ENCODE measurements around the gene PNRC2. TPM values are rescaled to one million over a fixed set of nuclear protein-coding genes. Genes with fewer than 3 reads are reported as not detected.
"Not testable (repeated sequence)": the region's sequence is repeated elsewhere in the genome, so short reads cannot be mapped to it uniquely, and the experiment has no call there.

Gene PNRC2
- total RNA-seq, 1 donor from 2014 or later: 113 TPM

- Mint-ChIP-seq H3K4me1 (ENCODE audit: unreplicated experiment) (peaks cover 5% of the 10 kb centered on the region), H3K4me3 (ENCODE audit: unreplicated experiment) (no peak overlapping the region)
Observed at GRCh38 chr1:24007079-24007478, 47.5 kb downstream of the PNRC2 start.

GRCh38 chr1:24008574-24009184 lies 49.1 kb downstream of the PNRC2 start:
- not testable (repeated sequence) for DNase-seq (ENCODE audit: low spot score); H3K36me3 Mint-ChIP-seq (ENCODE audit: low read depth, unreplicated experiment); H3K4me1 Mint-ChIP-seq (ENCODE audit: unreplicated experiment); H3K27ac Mint-ChIP-seq (ENCODE audit: unreplicated experiment); H3K9me3 Mint-ChIP-seq (ENCODE audit: unreplicated experiment); H3K27me3 Mint-ChIP-seq (ENCODE audit: unreplicated experiment); H3K4me3 Mint-ChIP-seq (ENCODE audit: unreplicated experiment)

More at GRCh38 chr1:24007079-24007478, 47.5 kb downstream of the PNRC2 start:
- H3K27ac Mint-ChIP-seq (ENCODE audit: unreplicated experiment): no peak overlapping the region
- H3K9me3 Mint-ChIP-seq (ENCODE audit: unreplicated experiment): no peaks in the 10 kb centered on the region
- no peak for DNase-seq (ENCODE audit: low spot score)
- peaks cover 7% of the 10 kb centered on the region for H3K27me3 Mint-ChIP-seq (ENCODE audit: unreplicated experiment)
- no peaks in the 10 kb centered on the region for H3K36me3 Mint-ChIP-seq (ENCODE audit: low read depth, unreplicated experiment)
- TF ChIP-seq CTCF (IDR thresholded peaks at IDR 0.05; ENCODE audit: unreplicated experiment): no peak

GRCh38 chr1:24009406-24009805 lies 49.8 kb downstream of the PNRC2 start:
- H3K27me3 Mint-ChIP-seq (ENCODE audit: unreplicated experiment): peaks cover 7% of the 10 kb centered on the region
- no peaks in the 10 kb centered on the region for H3K36me3 Mint-ChIP-seq (ENCODE audit: low read depth, unreplicated experiment)
- H3K9me3 Mint-ChIP-seq (ENCODE audit: unreplicated experiment): no peaks in the 10 kb centered on the region
- no peak overlapping the region for H3K27ac Mint-ChIP-seq (ENCODE audit: unreplicated experiment)
- no peak for TF ChIP-seq CTCF (IDR thresholded peaks at IDR 0.05; ENCODE audit: unreplicated experiment)
- DNase-seq (ENCODE audit: low spot score): no peak
- H3K4me3 Mint-ChIP-seq (ENCODE audit: unreplicated experiment): no peak overlapping the region
- H3K4me1 Mint-ChIP-seq (ENCODE audit: unreplicated experiment): peaks cover 5% of the 10 kb centered on the region

- no peaks in the 10 kb centered on the region for H3K9me3 Mint-ChIP-seq (ENCODE audit: unreplicated experiment)
- DNase-seq (ENCODE audit: low spot score): no peak
- H3K27ac Mint-ChIP-seq (ENCODE audit: unreplicated experiment): no peak overlapping the region
- no peak overlapping the region for H3K4me3 Mint-ChIP-seq (ENCODE audit: unreplicated experiment)
- no peaks in the 10 kb centered on the region for H3K36me3 Mint-ChIP-seq (ENCODE audit: low read depth, unreplicated experiment)
- H3K4me1 Mint-ChIP-seq (ENCODE audit: unreplicated experiment): peaks cover 5% of the 10 kb centered on the region
- H3K27me3 Mint-ChIP-seq (ENCODE audit: unreplicated experiment): peaks cover 3% of the 10 kb centered on the region
- no peak for TF ChIP-seq CTCF (IDR thresholded peaks at IDR 0.05; ENCODE audit: unreplicated experiment)
Observed at GRCh38 chr1:24010650-24011049, 51.0 kb downstream of the PNRC2 start.

- H3K27ac Mint-ChIP-seq (ENCODE audit: unreplicated experiment); H3K4me1 Mint-ChIP-seq (ENCODE audit: unreplicated experiment); H3K9me3 Mint-ChIP-seq (ENCODE audit: unreplicated experiment); DNase-seq (ENCODE audit: low spot score); H3K36me3 Mint-ChIP-seq (ENCODE audit: low read depth, unreplicated experiment); H3K27me3 Mint-ChIP-seq (ENCODE audit: unreplicated experiment); H3K4me3 Mint-ChIP-seq (ENCODE audit: unreplicated experiment): not testable (repeated sequence)
Observed at GRCh38 chr1:24012878-24013277, 53.2 kb downstream of the PNRC2 start.

Small RNAs within 50 kb of the gene (microRNA-seq; reads per million reads assigned to microRNA genes)
- not detected for gene MIR378F (ENCODE audit: unreplicated experiment)

Other genes starting within 250 kb of the PNRC2 start
- 54.4 TPM for gene ELOA, start 216.4 kb upstream of the PNRC2 start, total RNA-seq (ENCODE audit: unreplicated experiment)
- 35.4 TPM for gene PITHD1, start 181.4 kb upstream of the PNRC2 start, total RNA-seq (ENCODE audit: unreplicated experiment)
- gene LYPLA2, start 168.7 kb upstream of the PNRC2 start, total RNA-seq (ENCODE audit: unreplicated experiment): 138 TPM
- gene GALE, start 159.1 kb upstream of the PNRC2 start, total RNA-seq (ENCODE audit: unreplicated experiment): 33.9 TPM
- 30.0 TPM for gene HMGCL, start 134.4 kb upstream of the PNRC2 start, total RNA-seq (ENCODE audit: unreplicated experiment)
- 6.1 TPM for gene FUCA1, start 91.5 kb upstream of the PNRC2 start, total RNA-seq (ENCODE audit: unreplicated experiment)
- gene CNR2, start 46.5 kb upstream of the PNRC2 start, total RNA-seq (ENCODE audit: unreplicated experiment): not detected
- 101 TPM for gene SRSF10, start 20.5 kb downstream of the PNRC2 start, total RNA-seq (ENCODE audit: unreplicated experiment)
- gene MYOM3, start 152.3 kb downstream of the PNRC2 start, total RNA-seq (ENCODE audit: unreplicated experiment): 0.59 TPM
- not detected for gene IL22RA1, start 183.3 kb downstream of the PNRC2 start, total RNA-seq (ENCODE audit: unreplicated experiment)
- gene IFNLR1, start 227.5 kb downstream of the PNRC2 start, total RNA-seq (ENCODE audit: unreplicated experiment): 3.1 TPM

Data from endothelial cell (in vitro differentiated cells).